GM19043 (cell line): ENCODE results near the gene RBM7.

Source experiments
- ATAC-seq: cut with Tn5 transposase; IDR thresholded peaks from one replicate; pipeline ENCODE4 v1.9.1; 2021; ENCODE audit warnings: low read depth; ENCODE audit not compliant: unreplicated experiment

Gene RBM7

DNA sequence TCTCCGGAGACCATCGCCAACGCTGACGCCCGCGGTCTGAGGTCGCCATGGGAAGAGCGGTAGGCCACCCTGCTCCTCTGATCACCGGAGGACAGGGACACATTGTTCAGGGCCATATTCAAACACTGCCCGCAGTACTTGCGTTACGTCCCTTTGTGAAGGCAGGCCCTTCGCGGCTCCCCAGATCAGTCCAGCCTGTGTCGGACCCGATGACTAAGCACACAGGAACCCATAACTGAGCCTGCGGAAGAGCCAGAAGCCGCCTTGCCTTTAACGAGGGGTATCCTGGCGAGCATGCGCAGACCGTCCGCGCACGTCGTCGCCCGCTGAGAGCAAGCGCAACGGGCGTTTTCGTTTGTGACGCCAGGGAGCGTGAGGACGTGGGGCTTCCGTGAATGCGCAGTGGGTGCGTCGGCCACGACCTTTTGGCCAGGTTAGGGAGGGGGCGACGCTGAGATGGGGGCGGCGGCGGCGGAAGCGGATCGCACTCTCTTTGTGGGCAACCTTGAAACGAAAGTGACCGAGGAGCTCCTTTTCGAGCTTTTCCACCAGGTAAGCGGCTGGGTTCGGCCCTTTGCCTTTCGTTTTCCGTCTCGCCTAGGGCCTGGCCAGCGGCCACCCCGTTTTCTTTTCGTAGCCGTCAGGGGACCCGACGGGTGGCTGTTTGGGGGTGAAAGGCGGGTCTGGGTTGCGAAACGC lies at the start of gene RBM7, which contains the start of gene C11orf71:
Gene RBM7 (plus strand): TSS at position 451 of the 699 bp plus-strand sequence. CDS start 6 bp downstream, at position 457.
Gene C11orf71 (minus strand): TSS at position 296 of the 699 bp plus-strand sequence. CDS start 180 bp downstream, at position 116.
- peak; percentile 95 for ATAC-seq

GRCh38 chr11:114353443-114353842 lies 47.0 kb upstream of the RBM7 start:
- no peak for ATAC-seq

- no peak for ATAC-seq
Measured at GRCh38 chr11:114354076-114354475, 46.4 kb upstream of the RBM7 start.

DNA sequence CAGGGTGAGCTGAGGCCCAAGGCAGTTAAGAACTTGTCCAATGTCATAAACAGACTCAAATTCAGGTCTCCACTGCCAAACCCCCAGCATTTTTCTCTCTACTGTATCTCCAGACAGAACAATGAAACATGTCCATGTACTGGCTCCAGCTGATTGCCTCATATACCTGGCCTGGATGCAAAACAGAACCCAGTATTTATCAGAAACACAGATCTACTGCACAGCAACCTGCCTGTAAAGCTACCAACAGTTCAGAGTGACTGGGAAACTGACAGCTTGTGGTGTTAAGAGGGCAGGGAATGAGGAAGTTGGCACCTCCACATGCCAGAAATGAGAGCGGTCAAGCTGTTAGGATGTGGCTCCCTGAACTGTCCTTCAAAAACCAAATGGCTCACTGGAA lies 41.8 kb upstream of the RBM7 start:
- no peak for ATAC-seq

GRCh38 chr11:114359342-114359741 lies 41.1 kb upstream of the RBM7 start:
- ATAC-seq: no peak

DNA sequence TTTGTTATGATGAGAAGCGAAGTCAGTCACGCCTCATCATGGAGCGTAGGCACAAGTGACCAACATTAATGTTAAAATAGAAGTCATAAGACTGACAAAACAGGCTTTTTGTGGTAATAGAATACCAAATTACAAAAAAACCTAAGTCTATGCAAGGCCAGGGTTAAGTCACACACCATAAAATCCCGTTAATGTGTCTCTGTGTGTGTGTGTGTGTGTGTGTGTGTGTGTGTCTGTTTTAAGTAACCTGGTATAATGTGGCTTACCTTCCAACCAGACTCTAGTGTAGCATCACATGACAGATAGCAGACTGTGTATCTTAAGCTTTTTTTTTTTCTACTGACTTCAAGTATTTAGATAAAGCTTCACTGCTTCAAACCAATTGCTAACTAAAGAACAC lies 38.1 kb upstream of the RBM7 start:
- no peak for ATAC-seq

DNA sequence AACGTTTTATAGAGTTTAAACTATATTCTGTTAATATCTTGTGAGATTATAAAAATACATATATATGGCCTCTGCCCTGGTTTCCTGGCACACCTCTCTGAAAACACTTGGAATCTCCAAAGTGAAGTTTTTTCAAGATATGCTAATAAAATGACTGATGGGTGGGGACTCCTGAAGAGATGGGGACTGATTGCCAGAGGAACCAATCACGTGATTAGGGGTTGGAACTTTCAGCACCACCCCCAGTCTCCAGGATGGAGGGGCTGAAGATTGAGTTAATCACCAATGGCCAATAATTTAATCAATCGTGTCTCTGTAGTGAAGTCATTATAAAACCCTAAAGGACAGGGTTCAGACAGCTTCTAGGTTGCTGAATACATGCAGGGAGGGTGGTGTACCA lies 37.5 kb upstream of the RBM7 start:
- ATAC-seq: no peak

GRCh38 chr11:114366331-114367243 lies 33.9 kb upstream of the RBM7 start:
- no peak for ATAC-seq

DNA sequence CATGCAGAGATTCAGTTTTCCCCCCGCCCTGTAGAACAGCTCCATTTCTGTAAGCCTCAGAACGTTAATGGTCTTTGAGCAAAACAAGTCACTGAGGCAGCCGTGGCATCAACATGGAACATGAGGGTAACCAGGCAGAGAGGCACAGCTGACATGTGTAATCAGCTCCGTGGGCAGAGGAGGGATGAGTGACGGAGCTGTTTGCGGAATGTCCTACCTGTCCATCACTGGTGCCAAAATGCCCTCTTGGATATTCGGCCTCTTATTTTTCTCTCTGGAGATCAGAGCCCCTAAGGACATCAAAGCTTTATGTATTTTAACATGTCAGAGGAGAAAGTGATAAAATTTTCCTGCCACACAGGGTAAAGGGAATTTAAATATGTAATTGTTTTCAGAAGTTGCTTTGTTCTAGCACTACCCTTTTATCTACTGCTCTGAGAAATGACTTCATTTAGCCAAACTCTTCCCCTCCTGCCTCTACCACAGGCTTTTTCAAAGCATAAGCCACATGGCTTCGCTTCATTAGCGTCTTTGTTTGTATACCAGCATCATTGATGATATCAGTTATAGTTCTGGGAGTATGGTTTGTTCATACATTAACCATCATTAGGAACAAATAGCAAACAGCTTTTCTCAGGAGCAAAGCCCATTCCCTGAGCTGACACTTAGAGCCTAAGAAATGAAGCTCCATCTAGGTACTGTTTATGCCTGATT lies 33.1 kb upstream of the RBM7 start:
- no peak for ATAC-seq

GRCh38 chr11:114368918-114369680 lies 31.4 kb upstream of the RBM7 start:
- ATAC-seq: no peak

DNA sequence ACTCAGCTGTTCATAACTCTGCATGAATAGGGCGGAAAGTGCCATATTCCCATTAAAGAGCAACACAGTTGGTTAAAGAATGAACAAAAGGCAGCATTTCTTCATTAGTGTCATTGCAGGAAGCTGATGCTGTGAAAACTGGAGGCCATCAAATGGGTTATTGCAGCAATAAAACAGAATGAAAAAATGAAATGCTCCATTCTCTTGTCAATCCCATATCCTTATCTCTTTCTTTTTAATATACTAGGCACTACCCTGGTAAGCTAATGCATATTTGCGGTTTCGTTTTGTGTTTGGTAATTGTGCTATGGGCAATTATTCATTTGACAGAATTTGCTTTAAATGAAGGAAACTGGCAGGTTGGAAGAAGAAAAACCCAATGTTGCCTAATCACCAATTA lies 25.4 kb upstream of the RBM7 start:
- ATAC-seq: no peak

GRCh38 chr11:114377612-114378267 lies 22.7 kb upstream of the RBM7 start:
- ATAC-seq: no peak

DNA sequence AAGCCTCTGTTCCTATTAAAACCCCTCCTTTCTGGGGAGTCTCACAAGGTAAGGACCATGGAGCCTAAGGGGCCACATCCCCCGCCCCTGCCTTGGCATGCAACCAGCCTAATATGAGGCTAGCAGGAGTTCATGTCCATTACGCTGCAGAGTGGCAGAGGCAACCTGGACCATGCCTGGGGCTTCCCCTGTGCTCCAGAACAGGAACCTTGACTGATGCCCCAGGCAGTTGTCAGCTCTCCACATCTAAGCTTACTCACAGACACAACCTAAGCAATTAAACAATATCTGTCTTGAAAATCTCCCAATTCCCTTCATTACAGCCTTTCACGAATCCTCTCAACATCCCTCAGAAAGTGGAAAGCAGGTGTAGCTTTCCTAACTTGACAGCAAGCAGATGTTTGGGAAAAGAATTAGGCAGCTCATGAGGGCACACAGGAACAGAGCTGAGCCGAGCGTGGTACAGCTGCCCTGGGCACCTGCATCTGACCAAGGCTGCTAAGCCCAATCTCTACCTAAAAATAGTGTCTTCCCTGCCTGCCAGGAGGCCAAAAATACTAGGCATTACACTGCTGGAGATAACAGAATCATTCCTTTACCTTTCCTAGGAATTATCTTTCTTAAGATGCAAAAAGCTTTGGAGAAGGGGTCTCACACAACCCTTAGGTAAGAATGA lies 20.9 kb upstream of the RBM7 start:
- no peak for ATAC-seq

DNA sequence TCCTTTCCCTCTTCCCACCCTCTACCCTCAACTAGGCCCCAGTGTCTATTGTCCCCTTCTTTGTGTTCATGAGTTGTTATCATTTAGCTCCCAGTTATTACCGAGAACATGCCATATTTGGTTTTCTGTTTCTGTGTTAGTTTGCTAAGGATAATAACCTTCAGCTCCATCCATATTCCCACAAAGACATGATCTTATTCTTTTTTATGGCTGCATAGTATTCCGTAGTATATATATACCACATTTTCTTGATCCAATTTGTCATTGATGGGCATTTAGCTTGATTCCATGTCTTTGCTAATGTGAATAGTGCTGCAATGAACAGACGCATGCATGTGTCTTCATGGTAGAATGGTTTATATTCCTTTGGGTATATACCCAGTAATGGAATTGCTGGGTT lies 18.0 kb upstream of the RBM7 start:
- no peak for ATAC-seq

- no peak for ATAC-seq
Measured at GRCh38 chr11:114384487-114384886, 16.0 kb upstream of the RBM7 start.

DNA sequence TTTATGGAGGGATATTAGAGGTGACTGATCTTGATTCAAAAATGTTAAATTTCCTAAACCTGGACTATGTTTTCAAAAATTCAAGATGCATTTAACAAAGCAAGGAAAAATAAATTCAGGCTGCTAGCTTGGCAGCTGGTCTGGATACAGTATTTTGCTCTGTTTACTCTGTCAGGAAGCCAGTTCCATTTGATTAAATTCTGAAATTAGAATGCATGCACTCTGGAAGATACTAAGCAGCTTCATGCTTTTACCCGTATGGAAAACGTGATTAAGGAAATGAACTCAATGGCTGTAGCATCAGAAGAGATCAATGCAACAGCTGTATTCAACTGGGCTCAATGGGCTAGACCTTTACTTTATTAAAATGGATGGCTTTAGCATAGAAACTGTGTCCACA lies 14.3 kb upstream of the RBM7 start:
- ATAC-seq: no peak

DNA sequence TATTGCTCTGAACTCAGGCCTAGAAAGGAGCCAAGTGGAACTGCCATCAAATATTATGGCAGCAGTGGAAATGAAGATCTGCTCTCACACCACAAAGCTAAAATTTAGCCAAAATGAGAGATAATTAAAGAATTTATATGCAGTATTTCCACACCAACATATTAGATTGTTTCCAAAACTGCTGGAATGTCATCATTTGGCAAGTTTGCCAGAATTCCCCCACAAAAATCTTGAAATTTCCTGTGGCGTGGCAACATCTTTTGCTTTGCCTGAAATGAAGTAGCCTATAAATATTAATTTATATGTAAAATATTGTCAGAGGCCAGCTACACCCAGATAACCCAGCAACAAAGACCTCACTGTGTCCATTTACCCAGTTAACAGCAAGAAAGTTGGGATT lies 13.9 kb upstream of the RBM7 start:
- no peak for ATAC-seq

GRCh38 chr11:114392735-114393667 lies 7.5 kb upstream of the RBM7 start:
- ATAC-seq: no peak
